Fibroblast of lung (primary cell): ENCODE data around the gene CAMK1D. TPM values are rescaled to one million over a fixed set of nuclear protein-coding genes. Genes with fewer than 3 reads are reported as not detected.

Source experiments
- DNase-seq, 2 donors: peaks; one replicate each; pipeline versions ENCODE4 v3.0.0 to v3.0.0-alpha.2; 2010; ENCODE audit warnings: low read depth in 2 of 2
- H2AFZ ChIP-seq: 2 replicates; pipeline ENCODE4 v1.5.1; 2012; ENCODE audit warnings: low read length, control low read depth, inconsistent platforms
- H3K27ac ChIP-seq: 2 replicates; pipeline ENCODE4 v1.5.1; 2011; ENCODE audit warnings: low read length, control low read depth; ENCODE audit not compliant: insufficient read depth
- H3K27me3 ChIP-seq: 2 replicates; pipeline ENCODE4 v1.5.1; 2011; ENCODE audit warnings: mild to moderate bottlenecking, low read length; ENCODE audit not compliant: control insufficient read depth, insufficient read depth
- H3K36me3 ChIP-seq: 2 replicates; pipeline ENCODE4 v1.5.1; 2011; ENCODE audit warnings: low read length; ENCODE audit not compliant: control insufficient read depth, insufficient read depth
- H3K4me1 ChIP-seq: 2 replicates; pipeline ENCODE4 v1.5.1; 2011; ENCODE audit warnings: low read length; ENCODE audit not compliant: control insufficient read depth, insufficient read depth; ENCODE audit errors: extremely low read depth
- H3K4me2 ChIP-seq: 2 replicates; pipeline ENCODE4 v1.5.1; 2011; ENCODE audit warnings: low read length, control low read depth; ENCODE audit not compliant: insufficient read depth; ENCODE audit errors: extremely low read depth
- H3K4me3 ChIP-seq, 4 experiments: fragments of 200-600 bp in 1 of 4; sonication (generic) in 1 of 4; replicated peaks in 1 of 4; 2 replicates each; pipeline ENCODE4 v1.5.1; 2011 to 2016; ENCODE audit warnings: low read length in 4 of 4, low read depth in 3 of 4, mild to moderate bottlenecking in 3 of 4, control low read depth in 2 of 4, inconsistent platforms in 1 of 4, mixed read lengths in 1 of 4; ENCODE audit not compliant: insufficient read depth in 1 of 4; ENCODE audit errors: control extremely low read depth in 1 of 4
- H3K79me2 ChIP-seq: 2 replicates; pipeline ENCODE4 v1.5.1; 2012; ENCODE audit warnings: mild to moderate bottlenecking, low read length, inconsistent platforms; ENCODE audit not compliant: control insufficient read depth, insufficient read depth
- H3K9ac ChIP-seq: 2 replicates; pipeline ENCODE4 v1.5.1; 2011; ENCODE audit warnings: mild to moderate bottlenecking, low read length, control low read depth; ENCODE audit not compliant: insufficient read depth
- H3K9me3 ChIP-seq: 2 replicates; pipeline ENCODE4 v1.5.1; 2012; ENCODE audit warnings: low read depth, low read length; ENCODE audit not compliant: control insufficient read depth, insufficient read depth
- H4K20me1 ChIP-seq: 2 replicates; pipeline ENCODE4 v1.5.1; 2011; ENCODE audit warnings: low read length; ENCODE audit not compliant: control insufficient read depth, insufficient read depth; ENCODE audit errors: extremely low read depth
- EZH2 ChIP-seq: IDR thresholded peaks from 2 replicates; pipeline ENCODE4 v1.5.1; 2012; ENCODE audit warnings: low read length, control low read depth, mild to moderate bottlenecking; ENCODE audit errors: missing control alignments
- polyA plus RNA-seq, 2 donors: library from polyadenylated mRNA; depleted of rRNA in 1 of 2; stranded (reverse) in 1 of 2; unstranded in 1 of 2; fragments of >200 nt; gene quantifications; 2 replicates each; pipeline ENCODE4 v1.2.1, GENCODE V29; 2011 to 2012; ENCODE audit warnings: missing spikeins in 1 of 2
- total RNA-seq: library from RNA; depleted of rRNA; stranded (reverse); fragments of >200 nt; gene quantifications from 2 replicates; pipeline ENCODE4 v1.2.1, GENCODE V29; 2014
- TF ChIP-seq, protein P1 (sequence below), 2 donors: IDR thresholded peaks in 1 of 2; conservative IDR thresholded peaks in 1 of 2; 1 replicate in 1 of 2; 2 replicates in 1 of 2; pipeline ENCODE4 v1.5.1; 2011 to 2012; ENCODE audit warnings: low read length in 2 of 2, control low read depth in 1 of 2, inconsistent platforms in 1 of 2, low read depth in 1 of 2, mild to moderate bottlenecking in 1 of 2

CAMK1D gene
- total and polyA plus RNA-seq, 2 donors (not counting 1 experiment from before 2014, with no cell fraction given), result 2.3 TPM

GRCh38 chr10:12697764-12698163 lies 348.4 kb downstream of the CAMK1D start:
- no peak overlapping the region for H3K9ac ChIP-seq
- peaks cover 3% of the 10 kb centered on the region for H3K4me1 ChIP-seq
- no peak overlapping the region for H3K27ac ChIP-seq
- TF ChIP-seq EZH2, result no peak
- TF ChIP-seq, protein P1, sequence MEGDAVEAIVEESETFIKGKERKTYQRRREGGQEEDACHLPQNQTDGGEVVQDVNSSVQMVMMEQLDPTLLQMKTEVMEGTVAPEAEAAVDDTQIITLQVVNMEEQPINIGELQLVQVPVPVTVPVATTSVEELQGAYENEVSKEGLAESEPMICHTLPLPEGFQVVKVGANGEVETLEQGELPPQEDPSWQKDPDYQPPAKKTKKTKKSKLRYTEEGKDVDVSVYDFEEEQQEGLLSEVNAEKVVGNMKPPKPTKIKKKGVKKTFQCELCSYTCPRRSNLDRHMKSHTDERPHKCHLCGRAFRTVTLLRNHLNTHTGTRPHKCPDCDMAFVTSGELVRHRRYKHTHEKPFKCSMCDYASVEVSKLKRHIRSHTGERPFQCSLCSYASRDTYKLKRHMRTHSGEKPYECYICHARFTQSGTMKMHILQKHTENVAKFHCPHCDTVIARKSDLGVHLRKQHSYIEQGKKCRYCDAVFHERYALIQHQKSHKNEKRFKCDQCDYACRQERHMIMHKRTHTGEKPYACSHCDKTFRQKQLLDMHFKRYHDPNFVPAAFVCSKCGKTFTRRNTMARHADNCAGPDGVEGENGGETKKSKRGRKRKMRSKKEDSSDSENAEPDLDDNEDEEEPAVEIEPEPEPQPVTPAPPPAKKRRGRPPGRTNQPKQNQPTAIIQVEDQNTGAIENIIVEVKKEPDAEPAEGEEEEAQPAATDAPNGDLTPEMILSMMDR (conservative IDR thresholded peaks at IDR 0.05 in 1 of 2, IDR thresholded peaks at IDR 0.05 in 1 of 2; ENCODE audit: low read depth in 1 of 2, low read length in 2 of 2), result no peak
- no peaks in the 10 kb centered on the region for H3K27me3 ChIP-seq
- no peak overlapping the region for H3K4me2 ChIP-seq
- H3K36me3 ChIP-seq, result no peaks in the 10 kb centered on the region
- H3K79me2 ChIP-seq, result no peaks in the 10 kb centered on the region
- H3K4me3 ChIP-seq, result no peak overlapping the region
- H3K9me3 ChIP-seq, result no peaks in the 10 kb centered on the region
- H4K20me1 ChIP-seq, result no peaks in the 10 kb centered on the region
- H2AFZ ChIP-seq, result no peak overlapping the region
- DNase-seq, result no peak

DNA sequence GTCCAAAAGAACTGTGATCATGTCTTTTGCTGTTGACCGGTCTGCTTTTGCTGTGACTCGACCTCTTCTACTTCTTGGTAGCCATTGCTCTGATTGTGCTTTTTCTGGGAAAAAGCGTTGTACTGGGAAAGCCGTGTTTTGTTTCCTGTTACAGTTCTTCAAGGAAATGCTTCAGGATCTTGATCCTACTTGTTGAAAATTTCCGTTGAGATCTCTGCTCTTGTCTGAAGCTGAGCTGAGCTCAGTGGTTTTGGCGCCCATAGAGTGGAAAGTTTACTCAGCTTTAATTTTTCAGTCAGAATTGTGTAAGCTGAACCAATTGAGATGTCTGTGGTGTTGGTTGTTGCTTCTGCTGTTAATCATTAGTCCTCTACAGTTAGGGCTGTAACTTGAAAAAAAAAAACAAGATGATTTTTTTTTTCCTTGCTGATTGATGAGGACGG lies 349.9 kb downstream of the CAMK1D start:
- no peak for TF ChIP-seq EZH2
- TF ChIP-seq, protein P1 (conservative IDR thresholded peaks at IDR 0.05 in 1 of 2, IDR thresholded peaks at IDR 0.05 in 1 of 2; ENCODE audit: low read depth in 1 of 2, low read length in 2 of 2), result no peak
- H3K79me2 ChIP-seq, result no peaks in the 10 kb centered on the region
- no peaks in the 10 kb centered on the region for H3K36me3 ChIP-seq
- H3K4me1 ChIP-seq, result peaks cover 13% of the 10 kb centered on the region
- H3K27ac ChIP-seq, result no peak overlapping the region
- H3K9me3 ChIP-seq, result no peaks in the 10 kb centered on the region
- no peak overlapping the region for H3K4me2 ChIP-seq
- H3K27me3 ChIP-seq, result no peaks in the 10 kb centered on the region
- peak in 1 of 2 donors; percentile 89 for DNase-seq
- no peaks in the 10 kb centered on the region for H4K20me1 ChIP-seq
- H3K9ac ChIP-seq, result no peak overlapping the region
- H3K4me3 ChIP-seq, result no peak overlapping the region
- H2AFZ ChIP-seq, result no peak overlapping the region

GRCh38 chr10:12699781-12700556 lies 350.6 kb downstream of the CAMK1D start:
- no peak overlapping the region for H2AFZ ChIP-seq
- TF ChIP-seq, protein P1 (conservative IDR thresholded peaks at IDR 0.05 in 1 of 2, IDR thresholded peaks at IDR 0.05 in 1 of 2; ENCODE audit: low read depth in 1 of 2, low read length in 2 of 2), result no peak
- no peak for TF ChIP-seq EZH2
- no peak overlapping the region for H3K27ac ChIP-seq

More at GRCh38 chr10:12699781-12700556, 350.6 kb downstream of the CAMK1D start:
- no peaks in the 10 kb centered on the region for H3K36me3 ChIP-seq
- H3K27me3 ChIP-seq, result no peaks in the 10 kb centered on the region
- peak in 1 of 2 donors; percentile 38 for DNase-seq
- no peak overlapping the region for H3K4me3 ChIP-seq
- no peaks in the 10 kb centered on the region for H3K79me2 ChIP-seq
- no peak overlapping the region for H3K9ac ChIP-seq
- peaks cover 17% of the 10 kb centered on the region for H3K4me1 ChIP-seq
- no peak overlapping the region for H3K4me2 ChIP-seq
- H4K20me1 ChIP-seq, result no peaks in the 10 kb centered on the region
- H3K9me3 ChIP-seq, result no peaks in the 10 kb centered on the region
